ENCODE results near the gene DUOXA2. TPM values are rescaled to one million over a fixed set of nuclear protein-coding genes. Genes with fewer than 3 reads are reported as not detected.

The DUOXA2 gene
- not detected in 2 replicates for total RNA-seq

DNA sequence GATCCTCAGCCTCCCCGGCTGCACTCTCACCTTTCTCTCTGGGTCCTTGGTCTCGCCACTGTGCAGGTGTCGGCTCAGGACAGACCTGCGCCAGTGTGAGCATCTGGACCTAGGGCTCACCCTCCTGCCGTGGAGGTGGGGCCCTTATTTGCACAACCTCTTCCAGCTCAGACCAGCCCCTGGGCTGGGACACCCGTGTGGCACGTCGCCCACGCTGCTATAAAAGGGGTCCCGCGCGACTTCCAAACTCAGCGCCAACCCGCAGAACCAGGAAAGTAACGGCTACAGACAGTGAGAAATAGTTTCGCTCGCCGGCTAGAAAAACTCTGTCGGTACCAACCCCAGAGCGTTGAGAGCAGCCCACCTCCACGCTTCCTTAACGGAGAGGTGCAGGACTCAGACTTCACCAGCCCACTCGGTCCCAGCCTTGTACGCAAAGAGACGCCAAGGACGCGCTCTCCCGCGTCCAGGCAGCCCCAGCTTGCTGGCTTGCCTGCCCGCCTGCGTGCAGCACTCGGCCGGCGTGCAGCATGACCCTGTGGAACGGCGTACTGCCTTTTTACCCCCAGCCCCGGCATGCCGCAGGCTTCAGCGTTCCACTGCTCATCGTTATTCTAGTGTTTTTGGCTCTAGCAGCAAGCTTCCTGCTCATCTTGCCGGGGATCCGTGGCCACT lies at the start of gene DUOXA2, which contains the start of gene DUOX2:
Gene DUOXA2, plus strand, starts transcription at position 251 of the 675 bp plus-strand sequence. Its CDS starts 280 bp downstream, at position 531.
Gene DUOX2, minus strand, starts transcription at position 97 of the 675 bp plus-strand sequence. CDS start 761 bp downstream, outside the sequence.

DNA sequence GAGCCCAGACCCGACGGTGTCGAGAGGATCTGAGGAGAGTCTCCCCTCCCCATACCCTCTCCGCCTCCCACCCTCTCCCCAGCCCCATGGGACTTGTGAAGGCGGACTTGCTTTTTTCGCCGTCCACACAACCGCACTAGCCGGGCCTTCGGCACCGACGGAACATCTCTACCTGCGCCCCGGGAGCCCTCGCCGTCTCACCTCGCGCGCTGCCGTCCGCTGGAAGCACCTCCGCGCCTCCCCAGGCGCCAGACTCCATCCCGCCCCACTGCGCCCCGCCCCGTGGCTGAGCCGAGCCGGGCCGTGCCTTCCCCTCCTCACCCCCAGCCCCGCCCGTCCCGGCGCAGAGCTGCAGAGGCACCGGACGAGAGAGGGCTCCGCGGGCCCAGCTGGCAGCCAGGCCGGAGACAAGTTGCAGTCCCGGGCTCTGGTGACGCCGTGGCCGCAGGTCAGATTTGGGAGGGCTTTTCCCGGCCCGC lies 15.6 kb downstream of the DUOXA2 start, which contains the start of the genes DUOX1 and DUOXA1:
Gene DUOX1, plus strand, starts transcription at position 344 of the 479 bp plus-strand sequence. CDS start 1,973 bp downstream, outside the sequence.
Gene DUOXA1, minus strand, starts transcription at position 229 of the 479 bp plus-strand sequence. CDS start 6,865 bp downstream, outside the sequence.

Other genes with a start within 250 kb of the DUOXA2 start
- gene TERB2, start 157.6 kb upstream of the DUOXA2 start, total RNA-seq: not detected in 2 replicates
- gene SORD, start 91.1 kb upstream of the DUOXA2 start, total RNA-seq: 25.4 and 26.0 TPM in 2 replicates
- 1.3 and 1.9 TPM in 2 replicates for gene DUOX2, start 154 bp upstream of the DUOXA2 start, total RNA-seq
- 30.3 and 32.3 TPM in 2 replicates for gene DUOXA1, start 15.6 kb downstream of the DUOXA2 start, total RNA-seq
- gene DUOX1, start 15.7 kb downstream of the DUOXA2 start, total RNA-seq: 19.0 and 34.3 TPM in 2 replicates
- 1.5 and 1.7 TPM in 2 replicates for gene SHF, start 73.6 kb downstream of the DUOXA2 start, total RNA-seq
- gene SLC28A2, start 137.9 kb downstream of the DUOXA2 start, total RNA-seq: not detected in 2 replicates

All from tracheal epithelial cell (primary cell).